H1 (cell line): Measurements from ENCODE around the gene GALNT11. TPM values are rescaled to one million over a fixed set of nuclear protein-coding genes. Genes with fewer than 3 reads are reported as not detected.

Experiments
- CTCF ChIA-PET: fragments of 300-600 bp; sonication (Branson Sonifier 250); formaldehyde crosslinking; loops from one replicate; lab custom pipeline; 2021; ENCODE audit not compliant: partially characterized antibody; lab: Charles Lee
- POLR2A ChIA-PET: fragments of 300-600 bp; sonication (Branson Sonifier 250); formaldehyde crosslinking; loops from one replicate; lab custom pipeline; 2021; ENCODE audit warnings: inconsistent platforms; ENCODE audit not compliant: partially characterized antibody; lab: Charles Lee
- DNase-seq, 2 experiments: peaks; one replicate each; pipeline versions ENCODE4 v3.0.0 to v3.0.0-alpha.2; 2010 to 2022; ENCODE audit warnings: low spot score in 2 of 2, low read depth in 1 of 2, mixed read lengths in 1 of 2
- FAIRE-seq: peaks from 2 replicates; lab custom pipeline; 2011; peaks lifted over from hg19 to GRCh38; lab: Jason Lieb, UNC
- H2AFZ ChIP-seq: 2 replicates; pipeline ENCODE4 v1.8.1; 2012; ENCODE audit warnings: low read length, inconsistent platforms
- H2AK5ac ChIP-seq: 2 replicates; pipeline ENCODE4 v1.6.1; 2013; ENCODE audit warnings: low read depth, low read length
- H2BK120ac ChIP-seq: replicated peaks from 2 replicates; pipeline ENCODE3; 2013; ENCODE audit warnings: low read depth, low read length, inconsistent platforms
- H2BK12ac ChIP-seq: 2 replicates; pipeline ENCODE4 v1.6.1; 2013; ENCODE audit warnings: low read depth, low read length
- H2BK15ac ChIP-seq: 2 replicates; pipeline ENCODE4 v1.6.1; 2013; ENCODE audit warnings: low read length
- H2BK20ac ChIP-seq: 2 replicates; pipeline ENCODE4 v1.6.1; 2013; ENCODE audit warnings: low read length
- H2BK5ac ChIP-seq: 2 replicates; pipeline ENCODE4 v1.6.1; 2013; ENCODE audit warnings: low read depth, low read length
- H3K14ac ChIP-seq: 2 replicates; pipeline ENCODE4 v1.6.1; 2013; ENCODE audit warnings: inconsistent platforms; ENCODE audit not compliant: insufficient read length
- H3K18ac ChIP-seq: 2 replicates; pipeline ENCODE4 v1.6.1; 2013; ENCODE audit warnings: low read length; ENCODE audit errors: extremely low read depth
- H3K23ac ChIP-seq: 2 replicates; pipeline ENCODE4 v1.6.1; 2013; ENCODE audit warnings: inconsistent platforms; ENCODE audit not compliant: insufficient read length
- H3K23me2 ChIP-seq: 2 replicates; pipeline ENCODE4 v1.6.1; 2013; ENCODE audit warnings: low read depth, low read length
- H3K27ac ChIP-seq: 2 replicates; pipeline ENCODE4 v1.6.1; 2011; ENCODE audit warnings: low read depth, low read length, inconsistent platforms
- H3K27me3 ChIP-seq, 4 experiments: replicated peaks in 1 of 4; 1 replicate in 1 of 4; 2 replicates in 3 of 4; pipeline versions ENCODE4 v1.6.1 to v1.8.1; 2011 to 2013; ENCODE audit warnings: low read length in 3 of 4, mild to moderate bottlenecking in 3 of 4, inconsistent platforms in 2 of 4, mixed read lengths in 2 of 4, moderate library complexity in 1 of 4; ENCODE audit not compliant: control insufficient read depth in 3 of 4, insufficient read depth in 3 of 4; ENCODE audit errors: extremely low read depth in 1 of 4
- H3K36me3 ChIP-seq, 4 experiments: 2 replicates each; pipeline versions ENCODE4 v1.6.1 to v1.8.1; 2011 to 2013; ENCODE audit warnings: mild to moderate bottlenecking in 4 of 4, low read length in 3 of 4, moderate library complexity in 2 of 4, control low read depth in 1 of 4, inconsistent platforms in 1 of 4; ENCODE audit not compliant: insufficient read depth in 4 of 4, control insufficient read depth in 2 of 4
- H3K4ac ChIP-seq: replicated peaks from 2 replicates; pipeline ENCODE3; 2013; ENCODE audit warnings: low read length, low read depth, mixed read lengths, inconsistent platforms; ENCODE audit not compliant: insufficient read length
- H3K4me1 ChIP-seq, 4 experiments: replicated peaks in 1 of 4; 1 replicate in 1 of 4; 2 replicates in 3 of 4; pipeline versions ENCODE4 v1.6.1 to v1.8.1; 2011 to 2013; ENCODE audit warnings: low read length in 3 of 4, inconsistent platforms in 2 of 4, mixed read lengths in 1 of 4; ENCODE audit not compliant: insufficient read depth in 4 of 4, control insufficient read depth in 3 of 4
- H3K4me2 ChIP-seq, 2 experiments: 2 replicates each; pipeline versions ENCODE4 v1.6.1 to v1.8.1; 2011 to 2013; ENCODE audit warnings: low read depth in 2 of 2, low read length in 2 of 2, control low read depth in 1 of 2, inconsistent platforms in 1 of 2, mild to moderate bottlenecking in 1 of 2; ENCODE audit not compliant: insufficient read depth in 1 of 2
- H3K4me3 ChIP-seq, 4 experiments: fragments of 200-600, 300-600 bp in 1 of 4; sonication (generic), shearing (Covaris generic), sonication (Bioruptor Twin) in 1 of 4; 2 replicates each; pipeline versions ENCODE4 v1.5.1 to v1.8.1; 2011 to 2016; ENCODE audit warnings: low read length in 4 of 4, low read depth in 3 of 4, control low read depth in 2 of 4, inconsistent platforms in 2 of 4, mild to moderate bottlenecking in 2 of 4, mixed read lengths in 1 of 4, moderate library complexity in 1 of 4; ENCODE audit not compliant: insufficient read depth in 2 of 4; ENCODE audit errors: extremely low read depth in 1 of 4
- H3K56ac ChIP-seq: replicated peaks from 2 replicates; pipeline ENCODE3; 2013; ENCODE audit warnings: low read depth, mild to moderate bottlenecking, mixed read lengths, low read length, inconsistent platforms; ENCODE audit not compliant: insufficient read length
- H3K79me1 ChIP-seq: 2 replicates; pipeline ENCODE4 v1.6.1; 2013; ENCODE audit warnings: low read depth, low read length, control low read depth
- H3K79me2 ChIP-seq, 2 experiments: 2 replicates each; pipeline versions ENCODE4 v1.6.1 to v1.8.1; 2012 to 2013; ENCODE audit warnings: low read length in 2 of 2, mild to moderate bottlenecking in 2 of 2, inconsistent platforms in 1 of 2; ENCODE audit not compliant: insufficient read depth in 2 of 2, control insufficient read depth in 1 of 2
- H3K9ac ChIP-seq, 4 experiments: replicated peaks in 1 of 4; 1 replicate in 1 of 4; 2 replicates in 3 of 4; pipeline versions ENCODE4 v1.6.1 to v1.8.1; 2011 to 2013; ENCODE audit warnings: low read depth in 3 of 4, low read length in 3 of 4, control low read depth in 2 of 4, mild to moderate bottlenecking in 2 of 4, moderate library complexity in 2 of 4, inconsistent platforms in 1 of 4; ENCODE audit errors: extremely low read depth in 1 of 4
- H3K9me3 ChIP-seq, 2 experiments: 2 replicates each; pipeline versions ENCODE4 v1.6.1 to v1.8.1; 2012 to 2013; ENCODE audit warnings: mild to moderate bottlenecking in 2 of 2, moderate library complexity in 2 of 2, control low read depth in 1 of 2, inconsistent platforms in 1 of 2, low read depth in 1 of 2, low read length in 1 of 2, mixed read lengths in 1 of 2; ENCODE audit not compliant: insufficient read depth in 2 of 2
- H4K20me1 ChIP-seq, 2 experiments: replicated peaks in 1 of 2; 2 replicates each; pipeline versions ENCODE3 to v1.8.1; 2011 to 2013; ENCODE audit warnings: inconsistent platforms in 2 of 2, low read length in 2 of 2, mild to moderate bottlenecking in 1 of 2; ENCODE audit not compliant: insufficient read depth in 2 of 2, control insufficient read depth in 1 of 2
- H4K5ac ChIP-seq: 2 replicates; pipeline ENCODE4 v1.6.1; 2013; ENCODE audit warnings: low read length, low read depth, mixed read lengths, inconsistent platforms; ENCODE audit not compliant: insufficient read length
- H4K8ac ChIP-seq: 2 replicates; pipeline ENCODE4 v1.8.0; 2013; ENCODE audit warnings: mild to moderate bottlenecking, moderate library complexity, low read length, inconsistent platforms; ENCODE audit not compliant: insufficient read depth; ENCODE audit errors: extremely low read depth
- H4K91ac ChIP-seq: replicated peaks from 2 replicates; pipeline ENCODE3; 2013; ENCODE audit warnings: low read length, mixed read lengths, inconsistent platforms; ENCODE audit not compliant: insufficient read length
- RFX5 ChIP-seq: IDR thresholded peaks from 2 replicates; pipeline ENCODE4 v1.6.1; 2011; ENCODE audit warnings: low read depth, low read length, improper control_type of control experiment, borderline replicate concordance
- SIRT6 ChIP-seq: IDR thresholded peaks from one replicate; pipeline ENCODE4 v1.7.1; 2012; ENCODE audit warnings: low read length, inconsistent platforms
- TAF7 ChIP-seq: optimal IDR thresholded peaks from 2 replicates; pipeline ENCODE3; 2011; ENCODE audit warnings: low read depth, mild to moderate bottlenecking, inconsistent platforms, low read length, moderate library complexity, borderline replicate concordance
- WGBS, 2 experiments: shearing (Covaris generic) in 1 of 2; methylation state at CpG; one replicate each; pipeline versions ENCODE4 v1.1.6 to v1.1.7; 2013 to 2015; ENCODE audit warnings: low lambda C conversion rate in 2 of 2, mixed read lengths in 2 of 2, inconsistent platforms in 1 of 2, low coverage in 1 of 2, missing lambda C conversion rate in 1 of 2; ENCODE audit not compliant: insufficient replicate concordance in 2 of 2, insufficient coverage in 1 of 2, insufficient read length in 1 of 2; ENCODE audit errors: extremely low coverage in 1 of 2, missing lambda C conversion rate in 1 of 2; 5-methylcytosine and 5-hydroxymethylcytosine counted together
- polyA plus RNA-seq, 7 experiments: library from polyadenylated mRNA; depleted of rRNA in 3 of 7; stranded (reverse) in 5 of 7; unstranded in 2 of 7; fragments of >200 nt in 5 of 7; fragments of 200-250 nt in 2 of 7; gene quantifications; 1 replicate in 5 of 7; 2 replicates in 1 of 7; 4 replicates in 1 of 7; pipeline versions ENCODE4 v1.2.1 to v1.2.3, GENCODE V29; 2011 to 2013; ENCODE audit warnings: missing spikeins in 2 of 7, mixed read lengths in 2 of 7
- total RNA-seq: library from RNA; stranded (reverse); fragmentation: NEBNext Ultra II Directional; extraction: Animal tissue kit (Norgen Biotek cat#: 25700); gene quantifications from 2 replicates; pipeline ENCODE4 v1.2.1, GENCODE V29; 2021

Gene GALNT11
- total and polyA plus RNA-seq, 2 of the 8 experiments (the other 6 are each of a cell fraction or from before 2014, with no cell fraction given), result 20.5 to 23.2 TPM

GRCh38 chr7:152107945-152108344 is 82.5 kb downstream of the GALNT11 start:
- no peak for TF ChIP-seq SIRT6
- no peak for TF ChIP-seq RFX5
- no peak for TF ChIP-seq TAF7
- Histone ChIP-seq H3K79me2 (no peaks in the 10 kb centered on the region), H3K9ac (no peak overlapping the region), H2AK5ac (no peak overlapping the region), H3K79me1 (no peaks in the 10 kb centered on the region), H2AFZ (no peak overlapping the region), H3K27ac (no peak overlapping the region; the same call in 1 of the 2 replicates), H3K56ac (no peak overlapping the region), H3K36me3 (peaks cover 0 to 7% (median 3%) of the 10 kb centered on the region in 4 experiments; a peak in 3 of 8 replicates), H3K14ac (no peak overlapping the region), H2BK20ac (no peak overlapping the region), H3K4ac (no peak overlapping the region), H3K27me3 (peaks cover 0 to 1% (median 0%) of the 10 kb centered on the region in 4 experiments; a peak in 1 of 7 replicates), H3K4me1 (no peaks in the 10 kb centered on the region), H4K91ac (no peak overlapping the region), H3K9me3 (no peaks in the 10 kb centered on the region), H3K18ac (no peak overlapping the region), H4K8ac (no peak overlapping the region), H2BK15ac (no peak overlapping the region), H2BK12ac (no peak overlapping the region), H3K4me2 (no peak overlapping the region), H3K23me2 (no peaks in the 10 kb centered on the region), H3K23ac (no peak overlapping the region), H2BK5ac (no peak overlapping the region), H4K20me1 (no peaks in the 10 kb centered on the region), H3K4me3 (no peak overlapping the region), H4K5ac (no peak overlapping the region), H2BK120ac (no peak overlapping the region)
- FAIRE-seq (no peak), DNase-seq (no peak)
- WGBS, 2 experiments, result 95% methylated on average over 17 of the region's 17 CpGs; no CpG with 5 or more reads in 1 of the 2 experiments
- ChIA-PET POLR2A (no interaction called here), CTCF (interaction anchor here (0.6 to 1.8 kb wide), 3 partner anchors 31 to 80 kb away, joined by 3 to 7 read pairs (median 3); no protein-coding TSS in a partner anchor)
